HG02938 (cell line): Measurements from ENCODE around the gene ZNF335.
"Not testable (repeated sequence)": the region's sequence is repeated elsewhere in the genome, so short reads cannot be mapped to it uniquely, and the experiment has no call there.

Experiments
- ATAC-seq: cut with Tn5 transposase; IDR thresholded peaks from one replicate; pipeline ENCODE4 v1.9.1; 2021; ENCODE audit warnings: mild to moderate bottlenecking, moderate library complexity; ENCODE audit not compliant: unreplicated experiment

Gene ZNF335

GRCh38 chr20:45957021-45957941, 14.7 kb downstream of the ZNF335 start:
- no peak for ATAC-seq

DNA sequence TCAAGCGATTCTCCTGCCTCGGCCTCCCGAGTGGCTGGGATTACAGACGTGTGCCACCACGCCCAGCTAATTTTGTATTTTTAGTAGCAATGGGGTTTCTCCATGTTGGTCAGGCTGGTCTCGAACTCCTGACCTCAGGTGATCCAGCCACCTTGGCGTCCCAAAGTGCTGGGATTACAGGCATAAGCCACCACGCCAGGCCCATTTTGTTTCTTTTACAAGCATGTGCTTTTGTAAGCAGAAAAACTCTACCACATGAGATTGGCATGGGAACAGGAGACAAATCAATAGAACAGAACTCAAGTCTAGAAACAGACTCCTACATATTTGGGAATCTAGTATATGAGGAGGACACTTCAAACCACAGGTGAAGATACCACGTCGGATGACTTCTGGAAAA, 15.7 kb downstream of the ZNF335 start:
- ATAC-seq, result not testable (repeated sequence)

DNA sequence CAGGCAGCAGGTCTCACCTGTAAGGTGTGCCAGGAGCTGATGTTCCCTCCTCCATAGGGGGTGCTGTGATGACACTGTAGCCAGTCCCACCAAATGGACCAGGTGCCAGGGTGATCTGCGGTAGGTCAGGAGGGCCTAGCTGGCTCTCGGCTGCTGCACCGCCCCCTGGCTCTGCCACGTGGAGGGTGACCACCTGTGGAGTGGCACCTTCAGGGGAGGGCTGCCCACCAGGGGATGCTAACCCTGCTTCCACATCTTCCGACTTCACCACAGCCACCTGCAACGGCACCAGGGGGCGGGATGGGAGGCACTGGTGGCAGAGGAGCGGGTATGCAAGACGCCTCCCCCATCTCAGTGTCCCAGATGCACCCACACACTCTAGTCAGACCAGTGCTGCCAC, 18.3 kb downstream of the ZNF335 start:
- ATAC-seq, result no peak

GRCh38 chr20:45952861-45953260, 19.1 kb downstream of the ZNF335 start:
- ATAC-seq, result no peak

- no peak for ATAC-seq
These were observed 19.8 kb downstream of the ZNF335 start for GRCh38 chr20:45951925-45952834.

GRCh38 chr20:45950330-45950646, 21.7 kb downstream of the ZNF335 start:
- no peak for ATAC-seq

- no peak for ATAC-seq
These were observed 22.3 kb downstream of the ZNF335 start for GRCh38 chr20:45949542-45950329.

- ATAC-seq, result no peak
These were observed 23.1 kb downstream of the ZNF335 start for GRCh38 chr20:45948742-45949541.

DNA sequence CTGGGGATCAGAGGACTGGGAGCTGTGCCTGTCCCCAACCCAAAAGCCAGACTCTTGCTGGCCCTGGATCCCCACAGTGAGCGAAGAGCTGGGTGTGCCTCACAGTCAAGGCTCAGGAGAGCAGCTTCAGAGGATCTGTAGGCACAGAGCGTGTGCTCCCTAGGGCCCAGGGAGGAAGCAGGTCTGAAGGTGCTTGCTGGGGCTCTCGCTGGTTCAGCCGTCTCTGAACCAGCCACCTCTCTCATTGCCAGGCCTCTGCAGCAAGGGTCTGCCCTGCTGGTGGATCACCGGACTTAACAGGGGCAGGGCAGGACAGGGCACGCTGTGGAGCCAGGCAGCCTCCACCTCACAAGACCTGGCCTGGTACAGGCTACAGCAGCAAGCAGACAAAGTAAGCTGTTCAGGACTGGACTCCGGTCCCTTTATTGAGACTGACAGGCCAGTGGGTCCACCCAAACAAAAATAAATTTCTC, 23.7 kb downstream of the ZNF335 start:
- ATAC-seq, result no peak

DNA sequence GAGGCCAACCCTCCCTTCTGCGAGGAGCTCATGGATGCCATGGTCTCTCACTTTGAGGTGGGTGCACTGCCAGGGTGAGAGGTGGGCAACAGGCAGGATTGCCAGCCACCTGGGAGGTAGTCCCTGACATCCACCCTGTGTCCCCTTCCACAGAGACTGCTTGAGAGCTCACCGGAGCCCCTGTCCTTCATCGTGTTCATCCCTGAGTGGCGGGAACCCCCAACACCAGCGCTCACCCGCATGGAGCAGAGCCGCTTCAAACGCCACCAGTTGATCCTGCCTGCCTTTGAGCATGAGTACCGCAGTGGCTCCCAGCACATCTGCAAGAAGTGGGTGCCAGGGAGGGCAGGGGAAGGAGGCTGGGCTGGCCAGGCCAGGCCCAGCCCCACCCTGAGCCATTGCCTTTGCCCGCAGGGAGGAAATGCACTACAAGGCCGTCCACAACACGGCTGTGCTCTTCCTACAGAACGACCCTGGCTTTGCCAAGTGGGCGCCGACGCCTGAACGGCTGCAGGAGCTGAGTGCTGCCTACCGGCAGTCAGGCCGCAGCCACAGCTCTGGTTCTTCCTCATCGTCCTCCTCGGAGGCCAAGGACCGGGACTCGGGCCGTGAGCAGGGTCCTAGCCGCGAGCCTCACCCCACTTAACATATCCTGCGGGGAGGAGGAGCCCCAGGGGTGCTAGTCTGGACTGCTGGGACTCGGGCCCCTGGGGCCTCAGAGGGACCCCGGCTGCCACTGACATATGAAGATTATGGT, 24.7 kb downstream of the ZNF335 start:
- no peak for ATAC-seq

GRCh38 chr20:45946149-45946970, 25.6 kb downstream of the ZNF335 start:
- no peak for ATAC-seq

DNA sequence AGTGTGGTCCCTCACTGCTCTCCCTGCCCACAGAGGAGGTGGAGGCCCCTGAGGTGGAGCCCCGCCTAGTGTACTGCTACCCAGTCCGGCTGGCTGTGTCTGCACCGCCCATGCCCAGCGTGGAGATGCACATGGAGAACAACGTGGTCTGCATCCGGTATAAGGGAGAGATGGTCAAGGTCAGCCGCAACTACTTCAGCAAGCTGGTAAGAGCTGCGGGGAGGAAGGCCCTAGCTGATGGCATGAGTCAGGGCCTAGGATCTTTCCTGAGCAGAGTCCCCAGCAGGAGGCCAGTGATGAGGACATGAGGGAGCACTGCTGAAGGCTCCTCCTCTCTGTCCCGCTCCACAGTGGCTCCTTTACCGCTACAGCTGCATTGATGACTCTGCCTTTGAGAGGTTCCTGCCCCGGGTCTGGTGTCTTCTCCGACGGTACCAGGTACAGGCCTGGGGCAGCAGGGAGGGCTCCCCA, 26.3 kb downstream of the ZNF335 start:
- ATAC-seq, result no peak

- no peak for ATAC-seq
These were observed 26.9 kb downstream of the ZNF335 start for GRCh38 chr20:45944965-45945677.

- ATAC-seq, result no peak
These were observed 27.6 kb downstream of the ZNF335 start for GRCh38 chr20:45944151-45944964.

DNA sequence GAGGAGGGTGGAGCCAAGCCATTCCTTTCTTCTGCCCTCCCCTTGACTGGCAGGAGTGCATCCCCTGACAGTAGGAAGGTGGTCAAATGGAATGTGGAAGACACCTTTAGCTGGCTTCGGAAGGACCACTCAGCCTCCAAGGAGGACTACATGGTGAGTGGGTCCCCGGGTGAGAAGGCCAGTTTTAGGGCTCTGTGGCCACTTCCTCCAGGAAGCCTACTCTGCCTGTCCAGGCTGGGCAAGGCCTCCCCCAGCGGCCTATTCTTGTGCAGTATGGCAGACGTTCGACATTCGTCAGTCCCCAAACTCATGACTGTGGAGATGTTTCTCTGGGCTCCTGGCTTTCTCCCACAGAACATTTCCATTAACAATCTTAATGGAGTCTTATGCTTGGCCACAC, 28.4 kb downstream of the ZNF335 start:
- no peak for ATAC-seq

GRCh38 chr20:45940469-45940868, 31.5 kb downstream of the ZNF335 start:
- no peak for ATAC-seq

- ATAC-seq, result no peak
These were observed 31.9 kb downstream of the ZNF335 start for GRCh38 chr20:45940053-45940452.
